ENCODE results near the gene LGI4.
A peak's percentile ranks its signal among the peaks of the same experiment; 100 is the strongest.
"Not testable (repeated sequence)": the region's sequence is repeated elsewhere in the genome, so short reads cannot be mapped to it uniquely, and the experiment has no call there.

The LGI4 gene

GRCh38 chr19:35105411-35106290 lies 29.2 kb downstream of the LGI4 start:
- no peak for DNase-seq (ENCODE audit: low read depth)

GRCh38 chr19:35105047-35105410 lies 29.8 kb downstream of the LGI4 start:
- no peak for DNase-seq (ENCODE audit: low read depth)

GRCh38 chr19:35104361-35104760 lies 30.5 kb downstream of the LGI4 start:
- no peak for DNase-seq (ENCODE audit: low read depth)

GRCh38 chr19:35103614-35104013 lies 31.2 kb downstream of the LGI4 start:
- not testable (repeated sequence) for DNase-seq (ENCODE audit: low read depth)

GRCh38 chr19:35101949-35102348 lies 32.9 kb downstream of the LGI4 start:
- not testable (repeated sequence) for DNase-seq (ENCODE audit: low read depth)

GRCh38 chr19:35100588-35101533 lies 34.0 kb downstream of the LGI4 start:
- DNase-seq (ENCODE audit: low read depth) = no peak

GRCh38 chr19:35099897-35100275 lies 35.0 kb downstream of the LGI4 start:
- no peak for DNase-seq (ENCODE audit: low read depth)

GRCh38 chr19:35099155-35099896 lies 35.5 kb downstream of the LGI4 start:
- no peak for DNase-seq (ENCODE audit: low read depth)

- no peak for DNase-seq (ENCODE audit: low read depth)
These were observed 36.3 kb downstream of the LGI4 start for GRCh38 chr19:35098413-35099049.

GRCh38 chr19:35095667-35096368 lies 39.0 kb downstream of the LGI4 start:
- no peak for DNase-seq (ENCODE audit: low read depth)

GRCh38 chr19:35094656-35095055 lies 40.2 kb downstream of the LGI4 start:
- DNase-seq (ENCODE audit: low read depth) = no peak

- no peak for DNase-seq (ENCODE audit: low read depth)
These were observed 40.8 kb downstream of the LGI4 start for GRCh38 chr19:35093941-35094647.

- no peak for DNase-seq (ENCODE audit: low read depth)
These were observed 41.4 kb downstream of the LGI4 start for GRCh38 chr19:35093430-35093829.

GRCh38 chr19:35090506-35091214 lies 44.2 kb downstream of the LGI4 start:
- DNase-seq (ENCODE audit: low read depth) = peak; percentile 42

GRCh38 chr19:35090160-35090505 lies 44.7 kb downstream of the LGI4 start:
- no peak for DNase-seq (ENCODE audit: low read depth)

GRCh38 chr19:35089554-35089953 lies 45.3 kb downstream of the LGI4 start:
- no peak for DNase-seq (ENCODE audit: low read depth)

- peak; percentile 80 for DNase-seq (ENCODE audit: low read depth)
These were observed 46.5 kb downstream of the LGI4 start for GRCh38 chr19:35088131-35088913.

- no peak for DNase-seq (ENCODE audit: low read depth)
These were observed 47.5 kb downstream of the LGI4 start for GRCh38 chr19:35087393-35087792.

- no peak for DNase-seq (ENCODE audit: low read depth)
These were observed 48.4 kb downstream of the LGI4 start for GRCh38 chr19:35086455-35086854.

Measured in fibroblast of gingiva (primary cell).